ELF-1 (cell line): ENCODE data around the gene ZPBP2.
"Not testable (repeated sequence)": the region's sequence is repeated elsewhere in the genome, so short reads cannot be mapped to it uniquely, and the experiment has no call there.

Experiments
- DNase-seq: peaks from one replicate; pipeline ENCODE4 v3.0.0-alpha.2; 2016; ENCODE audit warnings: low read depth, low spot score

Gene ZPBP2, protein sequence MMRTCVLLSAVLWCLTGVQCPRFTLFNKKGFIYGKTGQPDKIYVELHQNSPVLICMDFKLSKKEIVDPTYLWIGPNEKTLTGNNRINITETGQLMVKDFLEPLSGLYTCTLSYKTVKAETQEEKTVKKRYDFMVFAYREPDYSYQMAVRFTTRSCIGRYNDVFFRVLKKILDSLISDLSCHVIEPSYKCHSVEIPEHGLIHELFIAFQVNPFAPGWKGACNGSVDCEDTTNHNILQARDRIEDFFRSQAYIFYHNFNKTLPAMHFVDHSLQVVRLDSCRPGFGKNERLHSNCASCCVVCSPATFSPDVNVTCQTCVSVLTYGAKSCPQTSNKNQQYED

DNA sequence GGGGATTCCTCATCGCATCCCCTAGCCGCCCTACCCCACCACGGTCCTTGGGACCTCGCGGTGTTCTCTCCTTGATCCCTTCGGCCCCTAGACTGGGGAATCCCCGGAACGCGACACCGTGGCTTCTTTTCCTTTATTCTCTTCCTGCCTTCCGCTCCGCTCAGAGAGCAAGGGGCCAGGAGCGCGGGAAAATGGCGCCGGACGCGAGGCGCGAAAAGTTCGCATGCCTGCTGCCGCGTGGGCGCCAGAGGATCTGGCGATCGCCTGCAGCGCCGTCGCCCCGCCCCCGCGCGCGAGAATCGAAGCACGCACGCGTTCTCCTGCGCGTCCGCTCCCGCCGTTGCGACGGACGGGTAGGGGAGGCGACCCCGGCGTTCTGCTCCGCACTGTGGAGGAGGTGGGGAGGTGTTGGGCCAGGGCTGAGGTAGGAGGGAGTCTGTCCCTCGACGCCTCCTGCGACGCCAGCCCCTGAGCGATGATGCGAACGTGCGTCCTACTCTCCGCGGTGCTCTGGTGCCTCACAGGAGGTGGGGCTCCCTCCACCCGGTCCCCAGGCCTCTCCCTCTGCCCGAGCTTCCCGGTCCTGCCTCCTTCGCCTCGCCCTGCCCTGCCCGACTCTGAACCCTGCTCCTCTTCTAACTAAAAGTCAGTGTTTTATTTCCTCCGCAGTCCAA, at the start of gene ZPBP2:
TSS of gene ZPBP2 (plus strand) at position 323 of the 674 bp plus-strand sequence. CDS start at position 476, 153 bp downstream.
- DNase-seq = peak; percentile 9

DNA sequence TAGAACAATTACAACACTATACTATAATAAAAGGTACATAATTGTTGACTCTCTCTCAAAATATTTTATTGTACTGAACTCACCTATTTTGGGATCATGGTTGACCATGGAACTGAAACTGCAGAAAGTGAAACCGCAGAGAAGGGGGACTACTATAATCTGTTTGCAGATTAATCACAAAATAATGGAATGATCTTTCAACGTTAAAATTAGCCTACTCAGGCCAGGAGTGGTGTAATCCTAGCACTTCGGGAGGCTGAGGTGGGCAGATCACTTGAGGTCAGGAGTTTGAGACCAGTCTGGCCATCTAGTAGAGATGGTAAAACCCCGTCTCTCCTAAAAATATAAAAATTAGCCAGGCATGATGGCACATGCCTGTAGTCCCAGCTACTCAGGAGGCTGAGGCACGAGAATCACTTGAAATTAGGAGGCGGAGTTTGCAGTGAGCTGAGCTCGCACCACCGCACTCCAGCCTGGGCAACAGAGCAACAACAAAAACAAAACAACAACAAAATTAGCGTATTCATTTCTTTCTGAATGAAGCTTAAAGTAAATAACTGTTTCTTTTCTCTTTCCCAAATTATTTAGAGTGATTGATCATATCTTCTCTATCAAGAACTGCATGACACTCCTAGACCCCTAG, 49.5 kb upstream of the ZPBP2 start:
- no peak for DNase-seq

DNA sequence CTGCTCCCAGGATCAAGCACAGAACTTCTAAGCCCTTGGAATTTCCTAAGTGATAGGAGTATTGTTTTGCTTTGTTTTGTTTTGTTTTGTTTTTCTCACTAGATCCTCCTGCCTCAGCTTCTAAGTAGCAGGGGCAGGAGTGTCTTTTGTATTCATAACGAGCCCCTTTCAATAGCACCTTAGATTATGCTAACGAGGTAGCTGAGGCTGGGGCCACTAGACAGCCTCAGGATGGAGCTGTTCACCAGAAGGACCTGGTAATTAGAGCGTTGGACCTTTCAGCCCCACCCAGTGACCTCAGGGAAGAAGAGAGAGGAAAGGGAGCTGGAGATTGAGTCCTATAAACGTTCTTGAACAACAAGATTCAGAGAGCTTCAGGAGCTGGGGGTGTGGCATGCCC, 47.5 kb upstream of the ZPBP2 start:
- no peak for DNase-seq

DNA sequence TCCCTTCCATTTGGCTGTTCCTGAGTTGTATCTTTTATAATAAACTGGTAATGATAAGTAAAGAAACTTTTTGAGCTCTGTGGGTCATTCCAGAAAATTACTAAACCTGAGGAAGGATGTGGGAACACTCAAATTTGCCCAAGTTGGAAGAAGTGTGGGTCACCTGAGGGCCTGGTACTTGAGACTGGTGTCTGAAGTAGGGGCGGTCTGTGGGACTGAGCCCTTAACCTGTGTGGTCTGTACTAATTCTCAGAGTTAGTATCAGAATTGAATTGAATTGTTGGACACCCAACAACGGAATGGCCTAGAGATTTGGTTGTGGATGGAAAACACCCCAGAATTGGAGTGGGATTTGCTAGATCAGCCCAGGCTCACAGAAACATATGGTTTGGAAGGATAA, 47.0 kb upstream of the ZPBP2 start:
- no peak for DNase-seq

DNA sequence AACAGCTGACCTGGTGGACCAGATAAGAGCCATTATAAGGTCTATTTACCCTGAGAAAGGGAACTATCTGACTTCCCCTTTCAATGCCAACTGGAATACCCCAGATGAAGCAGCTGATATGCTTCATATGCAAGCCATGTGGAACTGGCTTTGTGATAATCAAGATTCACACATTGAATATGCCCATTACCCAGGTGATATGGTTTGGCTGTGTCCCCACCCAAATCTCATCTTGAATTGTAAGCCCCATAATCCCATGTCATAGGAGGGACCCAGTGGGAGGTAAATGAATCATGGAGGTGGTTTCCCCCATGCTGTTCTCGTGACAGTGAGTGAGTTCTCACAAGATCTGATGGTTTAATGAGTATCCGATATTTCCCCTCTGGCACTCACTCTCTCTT, 46.0 kb upstream of the ZPBP2 start:
- no peak for DNase-seq

DNA sequence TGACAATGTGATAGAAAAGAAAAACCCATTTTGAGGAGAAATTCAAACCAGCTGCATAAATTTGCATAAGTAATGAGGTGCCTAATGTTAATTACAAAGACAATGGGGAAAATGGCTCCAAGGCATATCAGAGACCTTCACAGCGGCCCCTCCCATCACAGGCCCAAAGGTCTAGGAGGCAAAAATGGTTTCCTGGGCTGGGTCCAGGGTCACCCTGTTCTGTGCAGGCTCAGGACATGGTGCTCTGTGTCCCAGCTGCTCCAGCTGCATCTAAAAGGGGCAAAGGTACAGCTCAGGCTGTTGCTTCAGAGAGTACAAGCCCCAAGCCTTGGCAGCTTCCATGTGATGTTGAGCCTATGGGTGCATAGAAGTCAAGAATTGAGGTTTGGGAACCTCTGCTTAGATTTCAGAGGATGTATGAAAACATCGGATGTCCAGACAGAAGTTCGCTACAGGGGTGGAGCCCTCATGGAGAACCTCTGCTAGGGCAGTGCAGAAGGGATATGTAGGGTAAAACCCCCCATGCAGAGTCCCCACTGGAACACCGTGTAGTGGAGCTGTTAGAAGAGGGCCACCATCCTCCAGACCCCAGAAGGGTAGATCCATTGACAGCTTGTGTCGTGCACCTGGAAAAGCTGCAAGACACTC, 44.5 kb upstream of the ZPBP2 start:
- no peak for DNase-seq

DNA sequence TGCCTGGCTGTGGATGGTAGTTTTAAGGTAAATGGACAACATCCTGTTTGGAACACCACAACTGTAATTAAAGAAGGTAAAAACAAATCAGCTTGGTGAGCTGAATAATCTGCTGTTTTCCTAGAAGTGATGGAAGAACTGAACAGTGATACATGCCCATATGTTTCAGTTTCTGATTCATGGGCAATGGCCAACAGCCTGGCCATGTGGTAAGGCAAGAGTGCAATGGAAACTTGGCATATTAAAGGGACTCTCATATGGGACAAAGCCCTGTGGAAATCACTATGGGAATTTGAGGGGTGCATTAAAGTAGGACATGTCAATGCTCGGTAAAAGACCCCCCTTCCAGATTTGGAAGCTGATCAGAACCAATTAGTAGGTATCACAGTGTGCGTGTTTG, 41.7 kb upstream of the ZPBP2 start:
- DNase-seq = no peak

DNA sequence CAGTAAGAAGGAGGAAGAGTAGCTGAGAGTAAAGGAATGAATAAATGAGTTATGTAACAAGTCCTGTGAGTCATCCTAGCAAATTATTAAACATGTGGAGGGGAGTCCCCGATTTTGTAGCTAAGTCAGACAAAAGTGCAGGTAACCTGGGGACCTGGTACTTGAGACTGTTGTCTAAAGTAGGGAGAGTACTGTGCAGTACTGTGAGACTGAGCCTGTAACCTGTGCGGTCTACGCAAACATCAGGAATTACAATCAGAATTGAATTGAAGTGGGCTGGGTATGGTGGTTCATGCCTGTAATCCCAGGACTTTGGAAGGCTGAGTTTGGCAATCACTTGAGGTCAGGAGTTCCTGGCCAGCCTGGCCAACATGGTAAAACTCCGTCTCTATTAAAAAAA, 39.6 kb upstream of the ZPBP2 start:
- DNase-seq = no peak

DNA sequence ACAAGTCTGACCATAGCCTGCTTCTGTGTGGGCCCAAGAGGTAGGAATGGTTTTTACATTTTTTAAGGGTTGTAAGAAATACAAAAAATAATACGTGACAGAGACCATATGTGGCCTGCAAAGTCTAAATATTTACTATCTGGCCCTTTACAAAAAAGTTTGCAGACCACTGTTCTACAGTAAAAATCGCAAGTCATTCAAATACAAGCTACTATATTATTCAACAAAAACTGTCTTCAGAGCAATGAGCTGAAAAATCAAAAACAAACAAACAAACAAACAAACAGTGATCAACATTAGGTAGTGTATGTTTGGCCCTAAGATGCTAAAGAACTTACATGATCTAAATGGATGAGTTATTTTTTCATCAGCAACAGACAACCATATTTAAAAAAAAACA, 36.4 kb upstream of the ZPBP2 start:
- DNase-seq = no peak

DNA sequence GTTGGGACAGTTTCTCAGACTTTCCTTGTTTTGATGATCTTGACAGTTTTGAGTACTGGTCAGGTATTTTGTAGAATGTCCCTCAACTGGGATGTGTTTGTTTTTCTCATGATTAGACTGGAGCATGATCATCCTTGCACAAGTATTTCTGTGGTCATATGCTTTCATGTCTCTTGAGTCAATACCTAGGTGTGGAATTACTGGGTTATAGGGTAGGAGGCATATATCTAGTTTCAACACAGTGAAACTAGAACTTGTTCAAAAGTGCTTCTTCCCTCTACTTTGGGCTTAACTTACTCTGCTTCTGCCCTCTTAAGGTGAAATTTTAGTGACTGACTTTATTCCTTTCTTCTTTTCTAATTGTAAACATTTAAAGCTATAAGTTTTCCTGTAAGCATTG, 34.0 kb upstream of the ZPBP2 start:
- no peak for DNase-seq

DNA sequence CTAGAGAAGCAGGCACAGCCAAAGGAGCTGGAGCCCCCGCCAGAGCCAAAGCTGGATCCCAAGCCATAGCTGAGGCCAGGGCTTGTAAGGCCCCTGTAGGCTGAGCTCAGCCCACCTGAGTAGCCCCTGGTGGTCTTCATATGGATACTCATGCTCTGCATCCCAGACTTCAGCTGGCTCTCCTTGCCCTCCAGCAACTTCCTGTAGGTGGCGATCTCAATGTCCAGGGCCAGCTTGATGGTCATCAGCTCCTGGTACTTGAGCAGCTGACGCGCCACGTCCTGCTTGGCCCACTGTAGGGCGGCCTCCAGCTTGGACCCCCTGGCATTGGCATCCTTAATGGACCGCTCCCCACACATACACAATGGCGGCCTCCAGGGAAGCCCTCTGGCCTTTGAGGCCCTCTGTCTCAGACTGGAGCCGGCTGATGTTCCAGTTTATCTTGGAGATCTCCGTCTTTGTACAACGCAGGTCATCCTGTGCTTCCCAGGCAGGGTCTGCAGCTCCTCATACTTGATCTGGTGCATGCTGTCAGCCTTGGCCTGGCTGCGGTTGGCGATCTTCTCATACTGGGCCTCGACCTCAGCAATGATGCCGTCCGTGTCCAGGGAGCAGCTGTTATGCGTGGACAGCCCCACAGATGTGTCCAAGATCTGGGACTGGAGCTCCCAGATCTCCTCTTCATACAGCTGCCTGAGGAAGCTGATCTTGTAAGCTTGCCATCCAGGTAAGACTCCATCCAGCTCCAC, 32.8 kb upstream of the ZPBP2 start:
- peak; percentile 14 for DNase-seq

DNA sequence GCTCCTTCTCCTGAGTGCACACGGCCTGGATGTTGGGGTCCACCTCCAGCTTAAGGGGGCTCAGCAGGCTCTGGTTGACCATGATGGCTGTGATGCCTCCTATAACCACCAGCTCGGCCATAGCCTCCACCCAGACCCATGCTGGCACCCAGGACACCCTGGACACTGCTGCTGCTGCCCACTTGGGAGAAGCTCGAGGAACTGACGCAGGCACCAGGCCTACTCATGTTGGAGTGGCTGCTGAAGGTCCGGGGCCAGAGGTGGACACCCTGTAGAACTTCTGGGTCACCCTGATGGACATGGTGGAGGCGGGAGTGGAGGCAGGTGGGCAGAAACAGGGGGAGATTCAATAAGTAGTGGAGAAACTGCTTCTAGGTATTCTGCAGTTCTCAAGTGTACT, 31.9 kb upstream of the ZPBP2 start:
- no peak for DNase-seq

DNA sequence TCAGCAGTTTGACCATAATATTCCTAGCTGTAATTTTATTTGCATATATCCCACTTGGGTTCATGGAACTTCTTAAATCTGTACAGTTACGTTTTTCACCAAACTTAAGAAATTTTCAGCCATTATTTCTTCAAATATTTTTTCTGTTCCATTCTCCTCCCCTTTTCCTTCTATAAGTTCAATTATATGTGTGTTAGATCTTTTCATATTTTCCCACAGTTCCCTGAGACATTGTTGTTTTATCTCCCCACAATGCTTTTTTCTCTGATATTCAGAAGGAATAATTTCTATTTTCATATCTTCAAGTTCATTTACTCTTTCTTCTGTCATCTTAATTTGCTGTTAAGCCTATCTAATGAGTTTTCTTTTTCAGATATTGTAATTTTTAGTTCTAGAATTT, 29.9 kb upstream of the ZPBP2 start:
- no peak for DNase-seq

DNA sequence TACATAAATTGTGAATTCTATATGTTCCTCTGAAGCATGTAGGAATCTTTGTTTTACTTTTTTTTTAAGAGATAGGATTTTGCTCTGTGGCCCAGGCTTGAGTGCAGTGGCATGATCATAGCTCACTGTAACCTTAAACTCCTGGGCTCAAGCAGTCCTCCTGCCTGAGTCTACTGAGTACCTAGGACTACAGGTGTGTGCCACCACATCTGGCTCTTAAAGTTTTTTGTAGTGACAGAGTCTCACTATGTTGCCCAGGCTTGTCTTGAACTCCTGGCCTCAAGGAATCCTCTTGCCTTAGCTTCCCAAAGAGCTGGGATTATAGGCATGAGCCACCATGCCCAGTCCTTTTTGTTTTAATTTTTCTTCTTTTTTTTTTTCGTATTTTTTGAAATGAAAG, 29.2 kb upstream of the ZPBP2 start:
- DNase-seq = no peak

DNA sequence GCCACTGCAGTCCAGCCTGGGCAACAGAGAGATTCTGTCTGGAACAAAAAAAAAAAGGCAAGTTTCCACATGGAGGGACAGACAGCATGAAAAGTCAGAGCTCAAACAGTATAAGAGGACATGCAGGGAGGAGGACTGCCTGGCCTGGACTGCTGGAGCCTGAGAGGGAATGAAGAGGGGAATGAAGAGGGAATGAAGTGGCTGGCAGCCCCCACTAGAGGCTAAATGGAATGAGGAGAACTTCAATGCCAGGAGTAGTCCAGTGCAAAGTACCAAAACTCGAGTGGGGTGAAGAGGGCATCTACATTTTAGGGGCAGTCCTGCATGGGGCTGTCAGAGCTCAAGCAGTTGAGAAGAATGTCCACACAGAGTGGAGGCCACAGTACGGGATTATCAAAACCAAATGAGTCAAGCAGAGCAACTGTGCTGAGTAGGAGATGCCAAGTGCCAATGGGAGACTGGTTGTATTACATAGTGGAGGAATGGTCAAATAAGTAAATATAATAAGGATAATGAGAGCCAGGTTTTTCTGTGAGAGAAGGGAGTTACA, 26.8 kb upstream of the ZPBP2 start:
- DNase-seq = no peak

DNA sequence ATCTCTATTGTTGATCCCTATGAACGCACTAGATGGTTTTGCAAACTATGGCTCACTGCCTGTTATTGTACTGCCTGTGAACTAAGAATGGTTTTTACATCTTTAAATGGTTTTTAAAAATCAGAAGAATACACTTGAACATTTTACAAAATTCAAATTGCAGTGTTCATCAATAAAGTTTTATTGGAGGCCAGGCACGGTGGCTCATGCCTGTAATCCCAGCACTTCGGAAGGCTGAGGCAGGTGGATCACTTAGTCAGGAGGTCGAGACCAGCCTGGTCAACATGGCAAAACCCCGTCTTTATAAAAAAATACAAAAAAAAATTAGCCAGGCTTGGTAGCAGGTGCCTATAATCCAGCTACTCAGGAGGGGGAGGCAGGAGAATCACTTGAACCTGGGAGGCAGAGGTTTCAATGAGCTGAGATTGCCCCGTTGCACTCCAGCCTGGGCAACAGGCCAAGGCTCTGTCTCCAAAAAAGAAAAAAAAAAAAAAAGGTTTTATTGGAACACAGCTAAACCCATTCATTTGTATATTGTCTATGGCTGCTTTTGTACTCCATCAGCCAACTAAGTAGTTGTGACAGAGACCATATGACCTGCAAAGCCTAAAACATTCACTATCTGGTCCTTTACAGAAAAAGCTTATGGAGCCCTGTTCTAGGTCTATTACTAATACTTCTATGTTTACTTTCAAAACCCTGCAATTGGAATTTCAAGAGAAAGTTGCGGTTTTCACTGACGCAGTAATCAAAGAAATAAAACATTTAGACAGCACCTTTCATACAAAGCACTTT, 22.8 kb upstream of the ZPBP2 start:
- DNase-seq = no peak

DNA sequence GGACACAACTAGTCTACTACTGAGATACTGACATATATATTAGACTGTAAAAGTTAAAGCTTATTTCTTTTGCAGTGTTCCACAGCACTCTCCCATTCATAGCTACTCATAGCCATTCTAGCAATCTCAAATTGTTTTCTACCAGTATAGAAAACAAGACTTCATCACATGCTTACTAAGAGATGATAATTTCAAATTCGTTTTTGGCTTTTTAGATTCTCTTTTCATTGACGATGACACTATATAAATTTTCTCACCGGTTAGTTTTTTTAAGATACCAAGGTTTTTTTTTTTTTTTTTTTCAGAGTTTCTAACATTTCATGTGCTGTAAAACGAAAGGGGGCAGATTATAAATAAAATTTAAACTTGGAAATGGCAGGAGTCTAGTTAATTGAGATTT, 21.8 kb upstream of the ZPBP2 start:
- no peak for DNase-seq

DNA sequence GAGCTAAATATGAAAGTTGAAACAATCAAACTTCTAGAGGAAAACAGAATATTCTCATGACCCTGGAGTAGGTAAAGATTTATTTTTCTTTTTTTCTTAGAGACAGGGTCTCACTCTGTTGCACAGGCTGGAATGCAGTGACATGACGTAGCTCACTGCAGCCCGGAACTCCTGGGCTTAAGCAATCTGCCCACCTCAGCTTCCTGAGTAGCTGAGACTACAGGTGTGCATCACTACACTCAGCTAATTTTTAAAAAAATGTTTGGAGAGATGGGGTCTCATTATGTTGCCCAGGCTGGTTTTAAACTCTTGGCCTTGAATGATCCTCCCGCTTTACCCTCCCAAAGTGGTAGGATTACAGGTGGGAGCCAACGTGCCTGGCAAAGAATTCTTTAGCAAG, 19.4 kb upstream of the ZPBP2 start:
- no peak for DNase-seq

DNA sequence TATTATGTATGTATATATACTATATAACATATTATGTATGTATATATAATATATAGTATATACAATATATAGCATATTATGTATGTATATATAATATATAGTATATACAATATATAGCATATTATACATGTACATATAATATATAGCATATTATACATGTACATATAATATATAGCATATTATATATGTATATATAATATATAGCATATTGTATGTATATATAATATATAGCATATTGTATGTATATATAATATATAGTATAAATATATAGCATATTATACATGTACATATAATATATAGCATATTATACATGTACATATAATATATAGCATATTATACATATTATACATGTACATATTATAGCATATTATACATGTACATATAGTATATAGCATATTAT, 17.8 kb upstream of the ZPBP2 start:
- not testable (repeated sequence) for DNase-seq

DNA sequence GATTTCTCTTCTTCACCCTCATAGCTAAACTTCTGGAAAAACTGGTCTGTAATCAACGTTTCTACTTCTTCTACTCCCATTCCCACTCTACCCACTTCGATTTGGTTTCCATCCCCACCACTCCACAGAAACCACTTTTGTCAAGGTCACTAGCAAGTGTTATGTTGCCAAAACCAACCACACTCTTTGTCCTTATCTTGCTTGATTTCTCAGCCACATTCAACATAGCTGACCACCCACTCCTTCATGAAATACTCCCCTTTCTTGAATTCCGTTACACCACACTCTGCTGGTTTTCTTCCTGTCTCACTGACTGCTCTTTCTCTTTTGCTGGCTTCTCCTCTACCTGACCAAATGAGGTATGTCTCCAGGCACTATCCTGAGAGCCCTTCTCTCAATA, 15.8 kb upstream of the ZPBP2 start:
- DNase-seq = no peak

DNA sequence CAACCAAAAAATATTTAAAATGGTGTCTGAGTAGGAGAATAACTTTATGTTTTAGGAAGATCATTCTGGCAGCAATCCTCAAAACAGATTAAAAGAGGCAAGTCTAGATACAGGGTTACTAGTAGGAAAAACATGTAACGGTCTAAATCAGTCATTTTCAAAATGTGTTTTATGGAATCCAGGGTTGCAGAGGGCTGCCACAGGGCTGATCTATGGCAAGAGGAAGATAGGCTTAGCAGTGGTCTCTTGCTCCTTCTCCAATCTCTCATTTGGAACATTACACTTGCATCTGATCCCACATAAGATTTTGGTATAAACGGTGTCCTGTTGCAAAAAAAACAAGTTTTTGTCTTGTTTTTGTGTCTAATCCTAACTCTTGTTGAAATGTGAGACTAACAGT, 13.1 kb upstream of the ZPBP2 start:
- DNase-seq = no peak
